Endothelial cell of umbilical vein (primary cell): ENCODE results near the gene ZNF440.

Experiments
- CTCF ChIP-seq, 2 donors: IDR thresholded peaks; 1 replicate in 1 of 2; 2 replicates in 1 of 2; pipeline ENCODE4 v1.5.1; 2011; ENCODE audit warnings: low read length in 2 of 2, mild to moderate bottlenecking in 2 of 2, moderate library complexity in 2 of 2, control low read depth in 1 of 2, inconsistent platforms in 1 of 2, low read depth in 1 of 2; ENCODE audit not compliant: insufficient read depth in 1 of 2; ENCODE audit errors: extremely low read depth in 1 of 2
- EZH2 ChIP-seq: IDR thresholded peaks from 2 replicates; pipeline ENCODE4 v1.6.1; 2012; ENCODE audit warnings: borderline replicate concordance, low read depth, mild to moderate bottlenecking, moderate library complexity, low read length, inconsistent platforms; ENCODE audit not compliant: severe bottlenecking
- MAX ChIP-seq: IDR thresholded peaks from 2 replicates; pipeline ENCODE4 v1.6.1; 2011; ENCODE audit not compliant: insufficient read depth, insufficient read length
- MYC ChIP-seq: IDR thresholded peaks from one replicate; pipeline ENCODE4 v1.6.1; 2011; ENCODE audit warnings: mild to moderate bottlenecking, low read depth, low read length
- POLR2A ChIP-seq: IDR thresholded peaks from 2 replicates; pipeline ENCODE4 v1.6.1; 2012; ENCODE audit warnings: low read depth, mild to moderate bottlenecking, control low read depth, low read length
- POLR2AphosphoS5 ChIP-seq: IDR thresholded peaks from 2 replicates; pipeline ENCODE4 v1.6.1; 2012; ENCODE audit warnings: low read depth, mild to moderate bottlenecking, control low read depth, low read length, moderate library complexity; ENCODE audit not compliant: insufficient read depth

DNA sequence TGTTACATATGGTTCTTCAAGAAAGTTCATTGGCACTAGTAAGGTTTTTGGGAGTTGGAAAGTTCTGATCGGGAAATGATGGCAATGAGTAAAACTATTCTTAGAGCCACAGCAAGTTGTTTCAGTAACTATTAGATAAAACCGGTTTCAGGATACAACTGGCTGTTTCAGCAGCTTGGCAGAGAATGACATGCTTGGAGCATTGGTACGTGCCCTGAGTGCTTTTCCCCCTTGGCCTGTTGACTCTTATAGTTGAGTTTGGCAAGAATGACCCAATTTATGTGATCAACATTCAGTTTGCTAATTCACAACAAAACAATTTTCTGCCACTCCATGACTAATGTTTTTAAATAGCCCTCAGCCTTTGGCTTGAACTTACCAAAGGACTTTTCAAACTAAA lies 26.5 kb upstream of the ZNF440 start:
- TF ChIP-seq CTCF (IDR thresholded peaks at IDR 0.05; ENCODE audit: extremely low read depth in 1 of 2, insufficient read depth in 1 of 2, low read depth in 1 of 2, low read length in 2 of 2) (no peak), EZH2 (no peak), MYC (no peak), MAX (no peak), POLR2AphosphoS5 (no peak), POLR2A (no peak)
